ENCODE results near the gene SLC25A6. TPM values are rescaled to one million over a fixed set of nuclear protein-coding genes. Genes with fewer than 3 reads are reported as not detected.

SLC25A6 gene
- total and polyA plus RNA-seq, 9 of the 15 experiments (the other 6 are each of a cell fraction or from before 2014, with no cell fraction given), result 24.6 to 330 (median 129) TPM

- FAIRE-seq (no peak), DNase-seq (ENCODE audit: extremely low read depth in 1 of 4, low spot score in 3 of 4) (no peak), ATAC-seq (no peak)
- 98% methylated on average over 6 of the region's 22 CpGs for WGBS (ENCODE audit: insufficient coverage, low coverage, missing lambda C conversion rate)
- Histone ChIP-seq H3K9me3 (replicated peaks; ENCODE audit: control insufficient read depth, insufficient read depth, low read depth, low read length) (no peaks in the 10 kb centered on the region), H3K27me3 (ENCODE audit: control insufficient read depth in 2 of 2, insufficient read depth in 2 of 2, low read length in 2 of 2) (no peaks in the 10 kb centered on the region), H2AFZ (ENCODE audit: low read depth, low read length) (no peak overlapping the region), H4K20me1 (replicated peaks; ENCODE audit: control insufficient read depth, insufficient read depth, low read length) (no peaks in the 10 kb centered on the region), H3K4me1 (replicated peaks in 1 of 2; ENCODE audit: control insufficient read depth in 2 of 2, insufficient read depth in 2 of 2, low read length in 2 of 2) (peaks cover 0 to 4% of the 10 kb centered on the region in 2 experiments; a peak in 2 of 5 replicates), H3K9ac (ENCODE audit: insufficient read depth in 1 of 2, low read depth in 2 of 2, low read length in 2 of 2) (no peak overlapping the region), H3K79me2 (ENCODE audit: control insufficient read depth, insufficient read depth, low read length) (no peaks in the 10 kb centered on the region), H3K36me3 (ENCODE audit: control insufficient read depth, insufficient read depth, low read length) (peaks cover 14% of the 10 kb centered on the region; the same call in 1 of the 3 replicates), H3K4me3 (no peak overlapping the region), H3K4me2 (ENCODE audit: insufficient read depth, low read length) (no peak overlapping the region), H3K27ac (ENCODE audit: extremely low read depth, low read depth, low read length) (no peak overlapping the region), H3K9me1 (ENCODE audit: control insufficient read depth, insufficient read depth, low read length) (no peaks in the 10 kb centered on the region)
- POLR2A ChIA-PET, result no interaction called here
- intact Hi-C loops (cut with micrococcal nuclease) (no loop called here), in situ Hi-C loops (cut with MboI) (loop anchor here (10.0 kb wide), 1 partner anchor 190 kb away; no protein-coding TSS in a partner anchor)
- TF ChIP-seq FOXO4 (CRISPR knock-in tag; IDR thresholded peaks at IDR 0.05), result no peak
- BruUV-seq (replicated peaks), result no TSS peak
- CTCF ChIA-PET (ENCODE audit: low intra/inter-chr PET ratio), result no interaction called here
Observed at GRCh38 chrX:1434871-1435240, 42.9 kb upstream of the SLC25A6 start.

GRCh38 chrX:1433646-1434357, 41.9 kb upstream of the SLC25A6 start:
- intact Hi-C loops (cut with micrococcal nuclease) (no loop called here), in situ Hi-C loops (cut with MboI) (loop anchor here (10.0 kb wide), 1 partner anchor 189 kb away; no protein-coding TSS in a partner anchor)
- no TSS peak for BruUV-seq (replicated peaks)
- DNase-seq (ENCODE audit: extremely low read depth in 1 of 4, low spot score in 3 of 4) (no peak), FAIRE-seq (no peak), ATAC-seq (no peak)
- H3K4me2 ChIP-seq (ENCODE audit: insufficient read depth, low read length), result no peak overlapping the region
- POLR2A ChIA-PET, result no interaction called here
- H3K4me3 ChIP-seq, result no peak overlapping the region
- H3K9me3 ChIP-seq (replicated peaks; ENCODE audit: control insufficient read depth, insufficient read depth, low read depth, low read length), result no peaks in the 10 kb centered on the region
- H3K27ac ChIP-seq (ENCODE audit: extremely low read depth, low read depth, low read length), result no peak overlapping the region
- TF ChIP-seq XRCC3 (IDR thresholded peaks at IDR 0.05) (no peak), ZNF212 (CRISPR knock-in tag; IDR thresholded peaks at IDR 0.05) (no peak)
- WGBS (ENCODE audit: insufficient coverage, low coverage, missing lambda C conversion rate), result 90% methylated on average over 8 of the region's 19 CpGs
- H3K4me1 ChIP-seq (replicated peaks in 1 of 2; ENCODE audit: control insufficient read depth in 2 of 2, insufficient read depth in 2 of 2, low read length in 2 of 2), result peaks cover 0 to 4% of the 10 kb centered on the region in 2 experiments; a peak in 2 of 5 replicates
- H3K27me3 ChIP-seq (ENCODE audit: control insufficient read depth in 2 of 2, insufficient read depth in 2 of 2, low read length in 2 of 2), result no peaks in the 10 kb centered on the region
- CTCF ChIA-PET (ENCODE audit: low intra/inter-chr PET ratio), result no interaction called here
- H2AFZ ChIP-seq (ENCODE audit: low read depth, low read length), result no peak overlapping the region
- no peaks in the 10 kb centered on the region for H3K79me2 ChIP-seq (ENCODE audit: control insufficient read depth, insufficient read depth, low read length)
- H4K20me1 ChIP-seq (replicated peaks; ENCODE audit: control insufficient read depth, insufficient read depth, low read length), result no peaks in the 10 kb centered on the region
- no peak overlapping the region for H3K9ac ChIP-seq (ENCODE audit: insufficient read depth in 1 of 2, low read depth in 2 of 2, low read length in 2 of 2)
- peaks cover 11% of the 10 kb centered on the region; the same call in 1 of the 3 replicates for H3K36me3 ChIP-seq (ENCODE audit: control insufficient read depth, insufficient read depth, low read length)
- no peaks in the 10 kb centered on the region for H3K9me1 ChIP-seq (ENCODE audit: control insufficient read depth, insufficient read depth, low read length)

Measured in K562 (cell line).